ENCODE results near the gene DDA1. TPM values are rescaled to one million over a fixed set of nuclear protein-coding genes. Genes with fewer than 3 reads are reported as not detected.

DDA1 gene
- total and polyA plus RNA-seq, 9 of the 15 experiments (the other 6 are each of a cell fraction or from before 2014, with no cell fraction given) = 1.4 to 83.8 (median 33.8) TPM

GRCh38 chr19:17283504-17283996 is 25.8 kb upstream of the DDA1 start:
- CTCF ChIA-PET (ENCODE audit: low intra/inter-chr PET ratio) = interaction anchor here (1.2 to 2.0 kb wide), 2 partner anchors 74 to 79 kb away, joined by 8 to 23 read pairs; no protein-coding TSS in a partner anchor
- WGBS (ENCODE audit: insufficient coverage, low coverage, missing lambda C conversion rate) = 40% methylated on average over 7 of the region's 7 CpGs
- Histone ChIP-seq H3K79me2 (ENCODE audit: control insufficient read depth, insufficient read depth, low read length) (peaks cover 5% of the 10 kb centered on the region; the same call in 2 of the 3 replicates), H4K20me1 (replicated peaks; ENCODE audit: control insufficient read depth, insufficient read depth, low read length) (peaks cover 6% of the 10 kb centered on the region; the same call in 1 of the 2 replicates), H3K9me3 (replicated peaks; ENCODE audit: control insufficient read depth, insufficient read depth, low read depth, low read length) (no peaks in the 10 kb centered on the region), H3K4me3 (no peak overlapping the region), H3K36me3 (ENCODE audit: control insufficient read depth, insufficient read depth, low read length) (peaks cover 22% of the 10 kb centered on the region; the same call in 1 of the 3 replicates), H3K27ac (ENCODE audit: extremely low read depth, low read depth, low read length) (no peak overlapping the region), H3K9me1 (ENCODE audit: control insufficient read depth, insufficient read depth, low read length) (peaks cover 3% of the 10 kb centered on the region), H2AFZ (ENCODE audit: low read depth, low read length) (no peak overlapping the region), H3K9ac (ENCODE audit: insufficient read depth in 1 of 2, low read depth in 2 of 2, low read length in 2 of 2) (no peak overlapping the region), H3K4me1 (replicated peaks in 1 of 2; ENCODE audit: control insufficient read depth in 2 of 2, insufficient read depth in 2 of 2, low read length in 2 of 2) (peaks cover 2 to 38% of the 10 kb centered on the region in 2 experiments), H3K27me3 (ENCODE audit: control insufficient read depth in 2 of 2, insufficient read depth in 2 of 2, low read length in 2 of 2) (no peaks in the 10 kb centered on the region), H3K4me2 (ENCODE audit: insufficient read depth, low read length) (no peak overlapping the region)
- BruUV-seq (replicated peaks) = no TSS peak
- ATAC-seq (no peak), DNase-seq (ENCODE audit: extremely low read depth in 1 of 4, low spot score in 3 of 4) (no peak), FAIRE-seq (no peak)
- intact Hi-C loops (cut with micrococcal nuclease) (loop anchor here (2.0 to 5.0 kb wide), 2 partner anchors 217 to 511 kb away; no protein-coding TSS in a partner anchor), in situ Hi-C loops (cut with MboI) (no loop called here)
- TF ChIP-seq MAX (CRISPR knock-in tag; IDR thresholded peaks at IDR 0.05) (0 out of 2 replicates have a peak, but pooled peaks have one; percentile 22), SP1 (CRISPR knock-in tag; IDR thresholded peaks at IDR 0.05) (no peak), EP400 (IDR thresholded peaks at IDR 0.05) (no peak)
- POLR2A ChIA-PET = interaction anchor here (0.6 to 1.6 kb wide), 5 partner anchors 9 to 151 kb away, joined by 3 to 5 read pairs (median 3); no protein-coding TSS in a partner anchor

Data from K562 (cell line).